ENCODE data around the gene ABCG2. TPM values are rescaled to one million over a fixed set of nuclear protein-coding genes. Genes with fewer than 3 reads are reported as not detected.

The ABCG2 gene
- total RNA-seq, 2 donors from 2014 or later, result 0.48 to 0.50 TPM

DNA sequence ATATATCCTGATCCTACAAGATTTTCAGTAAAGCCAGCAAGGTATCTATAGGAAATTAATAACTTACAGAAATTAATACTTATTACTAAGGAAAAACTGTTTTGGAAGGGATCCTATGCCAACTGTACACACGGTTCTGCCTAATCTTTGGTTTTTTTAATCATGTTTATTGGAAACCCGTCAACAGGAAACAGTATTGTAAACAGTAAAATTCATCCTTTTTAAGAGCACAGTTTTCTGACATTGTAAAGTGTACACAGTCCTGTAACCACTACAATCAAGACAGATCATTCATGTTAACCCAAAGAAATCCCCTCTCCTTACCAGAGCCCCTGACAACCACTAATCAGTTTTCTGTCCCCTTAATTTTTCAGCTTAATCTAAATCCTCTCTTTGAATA is 9.9 kb downstream of the ABCG2 start:
- Mint-ChIP-seq H3K4me1 (ENCODE audit: low read depth in 2 of 2) (no peaks in the 10 kb centered on the region), H3K27me3 (no peaks in the 10 kb centered on the region), H3K4me3 (no peak overlapping the region), H3K36me3 (no peaks in the 10 kb centered on the region), H3K27ac (no peak overlapping the region), H3K9me3 (no peaks in the 10 kb centered on the region)
- DNase-seq (ENCODE audit: low spot score) (no peak), ATAC-seq (no peak)

DNA sequence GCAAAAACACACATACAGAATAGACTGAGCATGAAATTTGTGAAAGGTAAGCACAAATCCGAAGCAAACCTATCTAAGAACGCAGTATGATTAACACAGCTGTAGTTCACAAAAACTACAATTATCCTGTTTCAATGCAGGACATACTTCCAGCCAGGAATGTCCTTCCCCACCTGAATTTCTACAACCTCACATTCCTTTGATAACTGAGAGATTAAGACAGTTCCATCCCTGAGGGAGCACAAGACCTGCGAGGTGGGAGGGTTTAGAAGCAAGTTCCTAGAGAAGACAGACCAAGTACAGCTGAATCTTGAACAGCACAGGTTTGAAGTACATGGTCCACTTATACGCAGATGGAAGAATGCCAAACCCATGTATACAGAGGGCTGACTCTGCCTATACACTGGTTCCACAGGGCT is 10.6 kb downstream of the ABCG2 start:
- Mint-ChIP-seq H3K27me3 (no peaks in the 10 kb centered on the region), H3K4me3 (no peak overlapping the region), H3K4me1 (ENCODE audit: low read depth in 2 of 2) (no peaks in the 10 kb centered on the region), H3K27ac (no peak overlapping the region), H3K36me3 (no peaks in the 10 kb centered on the region), H3K9me3 (no peaks in the 10 kb centered on the region)
- ATAC-seq (no peak), DNase-seq (ENCODE audit: low spot score) (no peak)

DNA sequence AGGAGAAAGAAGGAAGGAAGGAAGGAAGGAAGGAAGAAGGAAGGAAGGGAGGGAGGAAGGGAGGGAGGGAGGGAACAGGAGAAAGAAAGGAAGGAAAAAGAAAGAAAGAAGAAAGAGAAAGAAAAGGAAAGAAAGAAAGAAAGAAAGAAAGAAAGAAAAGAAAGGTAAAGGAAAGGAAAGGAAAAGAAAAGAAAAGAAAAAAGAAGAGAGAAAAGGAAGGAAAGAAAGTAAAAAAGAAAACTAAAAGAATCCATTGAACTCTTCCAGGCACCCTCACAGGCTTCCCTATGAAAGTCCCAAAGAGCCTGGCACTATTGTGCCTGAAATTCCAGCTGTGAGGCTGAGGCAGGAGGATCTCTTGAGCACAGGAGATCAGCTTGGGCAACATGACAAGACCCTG is 11.5 kb downstream of the ABCG2 start:
- Mint-ChIP-seq H3K4me3 (no peak overlapping the region), H3K27me3 (no peaks in the 10 kb centered on the region), H3K27ac (no peak overlapping the region), H3K4me1 (ENCODE audit: low read depth in 2 of 2) (no peaks in the 10 kb centered on the region), H3K36me3 (no peaks in the 10 kb centered on the region), H3K9me3 (no peaks in the 10 kb centered on the region)
- no peak for DNase-seq (ENCODE audit: low spot score)
- no peak for ATAC-seq

DNA sequence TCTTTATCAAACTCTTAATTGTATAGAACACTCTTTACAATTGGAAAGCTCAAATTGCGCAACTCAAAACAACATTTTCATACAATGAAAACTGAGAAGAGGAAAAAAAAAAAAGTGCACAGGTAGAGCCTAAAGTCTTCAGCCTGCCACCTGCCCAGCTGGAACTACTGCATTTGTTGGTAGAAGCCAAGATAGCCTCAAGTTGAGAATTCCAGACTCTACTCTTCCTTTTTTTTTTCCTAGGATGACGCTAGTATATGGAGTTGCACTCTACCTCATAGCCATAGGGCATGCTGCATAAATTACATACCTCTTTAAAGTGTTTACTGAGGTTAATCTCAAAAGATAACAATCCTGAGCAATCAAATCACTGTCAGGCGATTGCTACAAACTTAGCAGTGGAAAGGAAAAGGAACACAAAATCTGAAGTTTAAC is 13.6 kb downstream of the ABCG2 start:
- H3K9me3 Mint-ChIP-seq, result no peaks in the 10 kb centered on the region
- H3K27me3 Mint-ChIP-seq, result no peaks in the 10 kb centered on the region
- H3K4me3 Mint-ChIP-seq, result no peak overlapping the region
- DNase-seq (ENCODE audit: low spot score), result no peak
- no peaks in the 10 kb centered on the region for H3K4me1 Mint-ChIP-seq (ENCODE audit: low read depth in 2 of 2)
- no peak for ATAC-seq
- no peaks in the 10 kb centered on the region for H3K36me3 Mint-ChIP-seq
- no peak overlapping the region for H3K27ac Mint-ChIP-seq

DNA sequence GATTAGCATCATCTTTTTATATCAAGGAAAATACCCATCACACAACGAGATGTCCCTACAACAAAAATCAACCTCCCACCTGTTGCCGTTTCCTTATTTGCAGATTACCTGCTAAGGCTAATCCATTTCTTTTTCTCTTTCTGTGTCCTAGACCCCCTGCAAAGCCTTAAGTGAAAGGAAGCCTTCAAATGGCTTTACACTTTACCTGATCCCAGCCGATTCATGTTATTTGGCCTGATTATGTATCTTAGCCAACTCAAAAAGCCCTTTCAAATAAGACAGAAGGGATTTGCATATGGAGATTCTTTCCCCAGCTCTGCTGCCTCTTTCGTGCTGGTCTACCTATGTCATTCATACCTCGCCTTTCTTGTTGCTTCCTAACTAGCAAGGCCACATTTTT is 14.4 kb downstream of the ABCG2 start:
- Mint-ChIP-seq H3K4me3 (no peak overlapping the region), H3K36me3 (no peaks in the 10 kb centered on the region), H3K27ac (no peak overlapping the region), H3K9me3 (no peaks in the 10 kb centered on the region), H3K27me3 (no peaks in the 10 kb centered on the region), H3K4me1 (ENCODE audit: low read depth in 2 of 2) (no peaks in the 10 kb centered on the region)
- DNase-seq (ENCODE audit: low spot score) (no peak), ATAC-seq (no peak)

DNA sequence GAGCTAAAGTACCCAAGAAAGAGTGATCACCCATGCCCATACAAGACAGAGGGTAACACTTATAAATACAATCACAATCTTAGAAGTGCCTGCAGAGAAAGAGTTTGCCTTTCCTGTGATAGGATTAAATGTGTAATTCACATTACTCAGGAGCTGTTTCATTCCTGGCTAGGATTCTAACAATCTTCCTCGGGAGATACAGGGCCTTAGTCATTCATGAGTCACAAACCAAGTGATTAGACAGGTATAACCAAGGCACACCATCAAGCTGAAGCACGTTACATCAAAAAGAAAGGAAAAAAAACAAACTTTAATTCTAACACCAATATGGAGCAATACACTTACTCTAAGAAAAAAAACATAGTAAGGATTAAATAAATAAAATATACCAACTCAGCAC is 14.9 kb downstream of the ABCG2 start:
- Mint-ChIP-seq H3K36me3 (no peaks in the 10 kb centered on the region), H3K27ac (no peak overlapping the region), H3K4me1 (ENCODE audit: low read depth in 2 of 2) (no peaks in the 10 kb centered on the region), H3K27me3 (no peaks in the 10 kb centered on the region), H3K4me3 (no peak overlapping the region), H3K9me3 (no peaks in the 10 kb centered on the region)
- no peak for DNase-seq (ENCODE audit: low spot score)
- no peak for ATAC-seq

DNA sequence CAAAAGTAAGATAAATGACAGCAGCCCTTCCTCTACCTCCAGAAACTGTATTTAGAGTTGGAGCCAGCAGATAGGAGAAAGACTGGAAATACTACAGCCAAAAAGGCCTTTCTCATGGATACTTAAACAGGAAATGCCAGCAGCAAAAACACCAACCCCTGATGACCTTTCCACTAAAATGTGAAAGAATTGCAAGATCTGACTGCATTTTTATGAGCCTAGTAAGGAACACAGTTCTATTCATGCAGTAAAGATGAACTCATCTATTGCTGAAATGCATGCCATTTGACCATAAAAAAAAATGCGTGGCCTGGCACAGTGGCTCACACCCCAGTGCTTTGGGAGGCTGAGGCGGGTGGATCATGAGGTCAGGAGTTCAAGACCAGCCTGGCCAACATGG is 19.9 kb downstream of the ABCG2 start:
- no peak overlapping the region for H3K27ac Mint-ChIP-seq
- ATAC-seq, result no peak
- H3K9me3 Mint-ChIP-seq, result no peaks in the 10 kb centered on the region
- no peaks in the 10 kb centered on the region for H3K36me3 Mint-ChIP-seq
- no peaks in the 10 kb centered on the region for H3K27me3 Mint-ChIP-seq
- DNase-seq (ENCODE audit: low spot score), result no peak
- no peaks in the 10 kb centered on the region for H3K4me1 Mint-ChIP-seq (ENCODE audit: low read depth in 2 of 2)
- H3K4me3 Mint-ChIP-seq, result no peak overlapping the region

DNA sequence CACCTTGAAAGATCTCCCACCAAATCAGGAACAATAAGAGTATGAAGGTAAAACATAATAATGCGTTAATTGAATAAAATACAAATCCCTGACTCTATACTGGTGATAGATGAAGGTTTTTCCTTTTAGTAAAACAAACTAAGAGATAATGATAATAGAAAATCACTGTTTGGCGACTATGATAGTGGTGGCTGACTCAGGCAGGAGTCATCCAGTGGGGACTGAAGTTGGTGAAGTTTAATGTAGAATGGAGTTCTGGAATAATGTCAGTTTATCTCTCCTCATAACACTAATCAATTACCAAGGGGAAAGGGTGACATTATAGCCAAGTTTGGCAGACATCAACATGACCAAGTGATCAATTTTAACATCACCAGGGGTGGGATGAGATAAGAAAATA is 21.3 kb downstream of the ABCG2 start:
- ATAC-seq (no peak), DNase-seq (ENCODE audit: low spot score) (no peak)
- Mint-ChIP-seq H3K36me3 (no peaks in the 10 kb centered on the region), H3K4me3 (no peak overlapping the region), H3K4me1 (ENCODE audit: low read depth in 2 of 2) (no peaks in the 10 kb centered on the region), H3K9me3 (no peaks in the 10 kb centered on the region), H3K27ac (no peak overlapping the region), H3K27me3 (no peaks in the 10 kb centered on the region)

DNA sequence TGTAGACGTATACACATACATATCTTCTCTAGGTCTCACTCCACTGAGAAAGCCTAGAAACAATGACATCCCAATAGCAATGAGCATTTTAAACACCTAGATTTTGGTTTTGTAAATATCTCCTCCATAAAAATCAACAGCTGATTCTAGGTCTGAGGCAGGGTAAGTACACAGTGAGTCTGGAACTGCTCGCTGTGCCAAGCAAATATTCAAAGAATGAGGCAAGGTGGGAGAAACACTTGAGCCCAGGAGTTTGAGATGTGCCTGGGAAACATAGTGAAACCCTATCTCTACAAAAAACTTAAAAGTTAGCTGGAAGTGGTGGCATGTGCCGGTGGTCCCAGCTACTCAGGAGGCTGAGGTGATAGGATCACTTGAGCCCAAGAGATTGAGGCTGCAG is 22.2 kb downstream of the ABCG2 start:
- no peaks in the 10 kb centered on the region for H3K27me3 Mint-ChIP-seq
- H3K4me3 Mint-ChIP-seq, result no peak overlapping the region
- no peaks in the 10 kb centered on the region for H3K36me3 Mint-ChIP-seq
- no peaks in the 10 kb centered on the region for H3K4me1 Mint-ChIP-seq (ENCODE audit: low read depth in 2 of 2)
- H3K27ac Mint-ChIP-seq, result no peak overlapping the region
- H3K9me3 Mint-ChIP-seq, result no peaks in the 10 kb centered on the region
- ATAC-seq (no peak), DNase-seq (ENCODE audit: low spot score) (no peak)

DNA sequence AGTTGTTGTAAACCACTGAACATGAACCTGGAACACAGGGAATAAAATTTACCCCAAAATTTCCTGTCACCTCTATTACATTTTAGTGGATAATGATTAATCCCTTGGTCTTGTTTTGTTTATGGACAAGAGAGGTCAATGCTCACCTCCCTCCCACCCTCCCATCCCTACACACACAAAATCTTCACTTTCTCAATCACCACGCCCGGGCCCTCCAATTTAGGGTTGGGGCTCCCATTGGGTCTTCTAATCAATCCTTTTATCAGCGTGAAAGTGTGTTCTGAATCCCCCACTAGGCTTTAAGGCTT is 23.1 kb downstream of the ABCG2 start:
- DNase-seq (ENCODE audit: low spot score) (no peak), ATAC-seq (no peak)
- Mint-ChIP-seq H3K36me3 (no peaks in the 10 kb centered on the region), H3K27ac (no peak overlapping the region), H3K27me3 (no peaks in the 10 kb centered on the region), H3K4me3 (no peak overlapping the region), H3K9me3 (no peaks in the 10 kb centered on the region), H3K4me1 (ENCODE audit: low read depth in 2 of 2) (no peaks in the 10 kb centered on the region)

DNA sequence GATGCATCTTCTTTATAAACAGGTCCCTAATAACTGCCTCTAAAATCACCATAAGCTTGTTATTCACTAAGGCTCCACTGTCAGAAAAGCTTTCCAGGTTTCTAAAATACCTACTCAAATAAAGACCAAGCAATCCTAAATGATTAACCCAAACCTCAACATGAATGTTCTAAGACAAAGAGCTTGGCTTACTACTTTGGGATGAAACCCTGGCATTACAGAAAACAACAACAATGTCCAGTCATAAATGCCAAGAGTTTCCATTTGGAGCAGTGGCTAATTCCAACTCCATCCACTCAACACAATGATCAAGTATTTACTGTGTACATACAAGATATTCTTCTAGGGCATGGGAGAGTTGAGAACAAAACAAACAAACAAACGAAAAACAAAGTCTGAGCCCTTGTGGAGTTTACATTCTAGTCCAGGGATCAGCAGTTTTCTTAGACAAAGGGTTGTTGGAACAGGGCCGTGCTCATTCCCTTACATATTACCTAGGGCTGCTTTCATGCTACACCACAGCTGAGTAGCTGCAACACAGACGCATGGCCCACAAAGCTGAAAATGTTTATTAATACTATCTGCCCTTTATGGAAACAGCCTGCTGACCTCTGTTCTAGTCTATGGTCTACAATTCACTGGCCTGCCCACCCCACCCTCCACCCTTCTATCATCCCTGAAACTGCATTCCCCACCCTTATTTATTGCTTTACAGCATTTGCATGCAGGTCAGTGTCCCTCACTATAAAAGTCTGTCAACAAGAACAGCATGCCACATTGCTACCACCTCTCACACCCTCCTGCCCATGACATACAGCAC is 23.7 kb downstream of the ABCG2 start:
- no peaks in the 10 kb centered on the region for H3K36me3 Mint-ChIP-seq
- no peaks in the 10 kb centered on the region for H3K4me1 Mint-ChIP-seq (ENCODE audit: low read depth in 2 of 2)
- H3K4me3 Mint-ChIP-seq, result no peak overlapping the region
- no peaks in the 10 kb centered on the region for H3K9me3 Mint-ChIP-seq
- no peak overlapping the region for H3K27ac Mint-ChIP-seq
- DNase-seq (ENCODE audit: low spot score), result no peak
- ATAC-seq, result no peak
- H3K27me3 Mint-ChIP-seq, result no peaks in the 10 kb centered on the region

DNA sequence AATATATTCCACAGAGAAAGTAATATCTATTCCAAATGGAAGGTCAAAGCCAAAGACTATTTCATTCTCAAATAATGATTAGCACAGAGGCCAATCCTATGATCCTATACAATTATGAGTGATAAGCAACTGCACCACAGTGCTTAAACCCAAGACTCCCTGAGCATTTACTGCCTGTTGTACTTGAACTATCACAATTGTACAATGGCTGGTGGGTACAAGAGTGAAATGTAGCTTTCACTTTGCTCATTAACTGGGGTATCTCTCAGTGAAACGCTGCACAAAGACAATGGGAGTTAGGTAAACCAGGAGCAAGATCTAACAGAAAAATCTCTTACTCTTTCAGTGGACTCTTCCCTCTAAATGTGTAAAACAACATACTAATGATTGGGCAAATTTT is 24.3 kb downstream of the ABCG2 start:
- H3K36me3 Mint-ChIP-seq, result no peaks in the 10 kb centered on the region
- DNase-seq (ENCODE audit: low spot score) (no peak), ATAC-seq (no peak)
- no peak overlapping the region for H3K4me3 Mint-ChIP-seq
- H3K9me3 Mint-ChIP-seq, result no peaks in the 10 kb centered on the region
- H3K4me1 Mint-ChIP-seq (ENCODE audit: low read depth in 2 of 2), result no peaks in the 10 kb centered on the region
- no peaks in the 10 kb centered on the region for H3K27me3 Mint-ChIP-seq
- H3K27ac Mint-ChIP-seq, result no peak overlapping the region

DNA sequence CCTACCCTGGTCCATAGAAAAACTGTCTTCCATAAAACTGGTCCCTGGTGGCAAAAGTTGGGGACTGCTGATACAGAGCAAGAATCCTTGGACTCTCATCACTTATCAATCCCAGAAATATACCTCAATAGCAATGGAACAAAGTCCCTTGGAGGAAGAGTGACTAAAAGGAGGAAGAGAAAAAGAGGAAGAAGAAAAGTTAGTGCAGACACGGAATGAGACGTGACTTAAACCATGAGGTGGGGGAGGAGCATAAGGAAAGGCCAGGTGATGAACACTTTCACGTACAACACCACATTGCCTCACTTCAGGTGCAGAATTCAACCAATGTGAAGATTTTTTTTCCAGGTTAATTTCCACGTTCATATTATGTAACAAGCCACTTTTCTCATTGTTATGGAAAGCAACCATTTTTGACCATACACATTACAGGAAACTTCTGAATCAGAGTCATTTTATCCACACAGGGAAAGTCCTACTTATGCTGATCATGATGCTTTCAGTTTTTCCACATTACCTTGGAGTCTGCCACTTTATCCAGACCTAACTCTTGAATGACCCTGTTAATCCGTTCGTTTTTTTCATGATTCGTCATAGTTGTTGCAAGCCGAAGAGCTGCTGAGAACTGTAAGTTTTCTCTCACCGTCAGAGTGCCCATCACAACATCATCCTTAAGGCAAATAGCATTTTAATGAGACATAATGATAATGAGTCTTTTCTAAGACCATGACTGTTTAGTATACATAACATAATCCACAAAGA is 27.7 kb downstream of the ABCG2 start:
- ATAC-seq, result no peak
- H3K9me3 Mint-ChIP-seq, result no peaks in the 10 kb centered on the region
- H3K27ac Mint-ChIP-seq, result no peak overlapping the region

DNA sequence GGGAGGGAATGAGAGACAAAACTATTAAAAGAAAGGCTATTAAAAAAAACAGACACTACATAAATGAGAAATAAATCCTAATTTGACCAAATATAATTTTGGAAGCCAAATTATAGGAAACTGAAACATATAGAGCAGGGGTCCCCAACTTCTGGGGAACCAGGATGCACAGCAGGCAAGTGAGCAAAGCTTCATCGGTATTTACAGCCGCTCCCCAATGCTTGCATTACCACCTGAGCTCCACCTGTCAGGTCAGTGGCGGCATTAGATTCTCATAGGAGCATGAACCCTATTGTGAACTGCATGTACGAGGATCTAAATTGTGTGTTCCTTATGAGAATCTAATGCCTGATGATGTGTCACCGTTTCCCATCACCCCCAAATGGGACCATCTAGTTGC is 28.4 kb downstream of the ABCG2 start:
- no peak for DNase-seq (ENCODE audit: low spot score)
- no peaks in the 10 kb centered on the region for H3K27me3 Mint-ChIP-seq
- no peaks in the 10 kb centered on the region for H3K36me3 Mint-ChIP-seq
- H3K27ac Mint-ChIP-seq, result no peak overlapping the region
- H3K4me1 Mint-ChIP-seq (ENCODE audit: low read depth in 2 of 2), result no peaks in the 10 kb centered on the region
- H3K9me3 Mint-ChIP-seq, result no peaks in the 10 kb centered on the region
- no peak for ATAC-seq
- no peak overlapping the region for H3K4me3 Mint-ChIP-seq

More for the DNA sequence above, 27.7 kb downstream of the ABCG2 start:
- Mint-ChIP-seq H3K36me3 (no peaks in the 10 kb centered on the region), H3K4me1 (ENCODE audit: low read depth in 2 of 2) (no peaks in the 10 kb centered on the region), H3K4me3 (no peak overlapping the region), H3K27me3 (no peaks in the 10 kb centered on the region)
- DNase-seq (ENCODE audit: low spot score), result no peak
